Mesodermal cell (in vitro differentiated cells): Measurements from ENCODE around the gene MC5R. TPM values are rescaled to one million over a fixed set of nuclear protein-coding genes. Genes with fewer than 3 reads are reported as not detected.

Source experiments
- H3K27ac ChIP-seq: 2 replicates; pipeline ENCODE4 v1.7.0; 2013; ENCODE audit warnings: mild to moderate bottlenecking, low read depth, low read length, moderate library complexity; ENCODE audit not compliant: severe bottlenecking
- H3K36me3 ChIP-seq: 2 replicates; pipeline ENCODE4 v1.7.1; 2013; ENCODE audit warnings: mild to moderate bottlenecking, low read length, moderate library complexity; ENCODE audit not compliant: control insufficient read depth, insufficient read depth
- H3K4me1 ChIP-seq: one replicate; pipeline ENCODE4 v1.7.1; 2013; ENCODE audit warnings: mild to moderate bottlenecking, low read length; ENCODE audit not compliant: insufficient read depth, control insufficient read depth, poor library complexity, severe bottlenecking
- H3K4me3 ChIP-seq: 2 replicates; pipeline ENCODE4 v1.7.0; 2013; ENCODE audit warnings: low read length, control low read depth, mild to moderate bottlenecking; ENCODE audit not compliant: insufficient read depth, poor library complexity, severe bottlenecking; ENCODE audit errors: extremely low read depth
- H3K9me3 ChIP-seq: 2 replicates; pipeline ENCODE4 v1.7.1; 2013; ENCODE audit warnings: mild to moderate bottlenecking, low read length, moderate library complexity; ENCODE audit not compliant: control insufficient read depth
- WGBS, 2 experiments: methylation state at CpG; one replicate each; pipeline ENCODE4 v1.1.5; 2013; ENCODE audit warnings: missing lambda C conversion rate in 2 of 2; ENCODE audit not compliant: insufficient coverage in 2 of 2; 5-methylcytosine and 5-hydroxymethylcytosine counted together
- polyA plus RNA-seq, 2 experiments: library from polyadenylated mRNA; stranded (reverse); fragments of 50-300 nt; gene quantifications; one replicate each; pipeline ENCODE4 v1.2.3, GENCODE V29; 2013

Gene MC5R
- polyA plus RNA-seq (2013, experiment 1 of 2), result not detected
- polyA plus RNA-seq (2013, experiment 2 of 2), result not detected

DNA sequence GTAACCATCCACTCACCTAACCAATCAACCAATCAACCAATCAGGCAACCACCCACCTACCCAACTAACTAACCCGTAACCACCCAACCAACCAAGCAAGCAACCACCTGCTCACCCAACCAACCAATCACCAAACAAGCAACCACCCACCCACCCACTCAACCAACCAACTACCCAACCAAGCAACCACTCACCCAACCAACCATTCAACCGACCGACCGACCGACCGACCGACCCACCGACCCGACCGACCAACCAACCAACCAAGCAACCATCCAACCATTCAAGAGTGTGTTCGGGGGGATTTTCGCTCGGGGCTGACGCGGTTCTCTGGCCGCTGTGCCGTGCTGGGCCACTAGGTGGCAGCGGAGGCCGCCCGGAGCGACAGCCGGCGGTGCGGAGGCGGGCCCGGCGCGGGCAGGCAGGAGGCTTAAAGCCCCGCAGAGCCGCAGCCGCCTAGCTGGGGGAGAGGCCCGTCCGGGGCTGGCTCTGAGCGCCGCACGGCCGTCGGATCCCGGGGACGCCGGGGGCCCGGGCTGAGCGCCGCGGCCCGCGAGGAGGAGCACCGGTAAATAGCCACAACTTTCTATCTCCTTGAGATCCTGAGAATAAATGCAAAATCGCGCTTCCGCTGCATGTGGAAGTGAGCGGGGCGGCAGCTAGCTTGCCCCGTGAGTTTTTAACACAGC is at the start of gene MC5R:
Gene MC5R, plus strand, starts transcription at position 443 of the 689 bp plus-strand sequence. CDS start 1,617 bp downstream, outside the sequence.
- Histone ChIP-seq H3K9me3 (no peaks in the 10 kb centered on the region), H3K36me3 (no peaks in the 10 kb centered on the region), H3K4me3 (peak within 1 kb of the TSS; percentile 18), H3K27ac (no peak within 1 kb of the TSS), H3K4me1 (no peaks in the 10 kb centered on the region)
- 5 to 7% methylated on average over 20 to 44 of the region's 54 CpGs for WGBS, 2 experiments

- WGBS, 2 experiments, result 42 to 52% methylated on average over 3 of the region's 3 CpGs
- H3K9me3 ChIP-seq, result no peaks in the 10 kb centered on the region
- no peaks in the 10 kb centered on the region for H3K4me1 ChIP-seq
- H3K27ac ChIP-seq, result no peak overlapping the region
- H3K36me3 ChIP-seq, result no peaks in the 10 kb centered on the region
- H3K4me3 ChIP-seq, result no peak overlapping the region
Measured at GRCh38 chr18:13775058-13775457, 48.9 kb upstream of the MC5R start.

GRCh38 chr18:13791181-13791580 is 32.8 kb upstream of the MC5R start:
- Histone ChIP-seq H3K4me1 (no peaks in the 10 kb centered on the region), H3K4me3 (no peak overlapping the region), H3K27ac (no peak overlapping the region), H3K9me3 (no peaks in the 10 kb centered on the region), H3K36me3 (no peaks in the 10 kb centered on the region)
- WGBS, 2 experiments, result 80 to 91% methylated on average over 2 to 7 of the region's 7 CpGs

DNA sequence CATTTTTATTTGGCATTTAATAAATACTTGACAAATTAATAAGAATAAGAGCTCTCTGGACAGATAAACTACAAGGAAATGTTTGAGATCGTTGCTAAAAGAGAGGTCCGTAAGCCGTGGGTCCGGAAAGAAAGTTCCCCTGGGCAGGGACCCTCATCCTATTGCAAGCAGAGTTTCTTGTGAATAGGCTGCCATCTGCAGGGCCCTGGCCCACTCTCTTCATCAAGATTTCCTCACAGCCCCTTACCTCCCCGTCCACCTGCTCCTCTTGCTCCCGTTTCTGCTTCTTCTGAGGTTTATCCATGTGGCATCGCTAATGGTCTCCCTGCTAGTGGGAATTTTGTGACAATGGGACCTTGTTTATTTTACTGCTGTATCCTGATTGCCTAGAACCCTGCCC is 30.1 kb upstream of the MC5R start:
- no peak overlapping the region for H3K4me3 ChIP-seq
- no peaks in the 10 kb centered on the region for H3K36me3 ChIP-seq
- H3K4me1 ChIP-seq, result peaks cover 9% of the 10 kb centered on the region
- H3K9me3 ChIP-seq, result no peaks in the 10 kb centered on the region
- WGBS, 2 experiments, result 47% methylated on average over 4 of the region's 7 CpGs; no CpG with 5 or more reads in 1 of the 2 experiments
- H3K27ac ChIP-seq, result no peak overlapping the region

- no peaks in the 10 kb centered on the region for H3K9me3 ChIP-seq
Measured at GRCh38 chr18:13796515-13796914, 27.4 kb upstream of the MC5R start.

GRCh38 chr18:13797157-13797611 is 26.8 kb upstream of the MC5R start:
- no peak overlapping the region for H3K4me3 ChIP-seq
- WGBS, 2 experiments, result no CpG with 5 or more reads among the region's 3 CpGs
- H3K36me3 ChIP-seq, result no peaks in the 10 kb centered on the region
- no peaks in the 10 kb centered on the region for H3K9me3 ChIP-seq
- peaks cover 9% of the 10 kb centered on the region for H3K4me1 ChIP-seq
- no peak overlapping the region for H3K27ac ChIP-seq

More at GRCh38 chr18:13796515-13796914, 27.4 kb upstream of the MC5R start:
- Histone ChIP-seq H3K4me1 (peaks cover 9% of the 10 kb centered on the region), H3K27ac (no peak overlapping the region), H3K36me3 (no peaks in the 10 kb centered on the region), H3K4me3 (no peak overlapping the region)
- WGBS, 2 experiments, result 90% methylated on average over 12 of the region's 14 CpGs

GRCh38 chr18:13799396-13799795 is 24.6 kb upstream of the MC5R start:
- Histone ChIP-seq H3K4me1 (peaks cover 9% of the 10 kb centered on the region), H3K27ac (no peak overlapping the region), H3K4me3 (no peak overlapping the region), H3K9me3 (no peaks in the 10 kb centered on the region), H3K36me3 (no peaks in the 10 kb centered on the region)
- 79 to 87% methylated on average over 9 to 10 of the region's 11 CpGs for WGBS, 2 experiments

GRCh38 chr18:13800505-13801259 is 23.3 kb upstream of the MC5R start:
- peaks cover 9% of the 10 kb centered on the region for H3K4me1 ChIP-seq
- WGBS, 2 experiments, result 11 to 12% methylated on average over 29 of the region's 30 CpGs
- H3K9me3 ChIP-seq, result no peaks in the 10 kb centered on the region
- H3K4me3 ChIP-seq, result peak overlapping the region; percentile 23
- no peak overlapping the region for H3K27ac ChIP-seq
- no peaks in the 10 kb centered on the region for H3K36me3 ChIP-seq

GRCh38 chr18:13801260-13801601 is 22.7 kb upstream of the MC5R start:
- 4 to 9% methylated on average over 10 to 12 of the region's 15 CpGs for WGBS, 2 experiments

GRCh38 chr18:13804305-13804704 is 19.6 kb upstream of the MC5R start:
- Histone ChIP-seq H3K4me1 (peaks cover 3% of the 10 kb centered on the region), H3K9me3 (no peaks in the 10 kb centered on the region), H3K27ac (no peak overlapping the region), H3K36me3 (no peaks in the 10 kb centered on the region), H3K4me3 (no peak overlapping the region)
- WGBS, 2 experiments, result 93 to 95% methylated on average over 4 of the region's 4 CpGs

More at GRCh38 chr18:13801260-13801601, 22.7 kb upstream of the MC5R start:
- Histone ChIP-seq H3K9me3 (no peaks in the 10 kb centered on the region), H3K4me1 (peaks cover 11% of the 10 kb centered on the region), H3K36me3 (no peaks in the 10 kb centered on the region), H3K27ac (no peak overlapping the region), H3K4me3 (peak overlapping the region; percentile 23)
